Spleen (tissue), 7 donors: ENCODE data around the gene COL1A2.

Experiments
- POLR2A ChIP-seq, 3 donors: fragments of 450-650 bp; IDR thresholded peaks; one replicate each; pipeline ENCODE4 v1.5.1; 2017; ENCODE audit warnings: antibody characterized with exemption in 3 of 3, mild to moderate bottlenecking in 1 of 3
- POLR2AphosphoS5 ChIP-seq, 3 donors: sonication (generic); formaldehyde crosslinking; IDR thresholded peaks; one replicate each; pipeline ENCODE4 v1.5.1; 2017; ENCODE audit warnings: antibody characterized with exemption in 3 of 3
- TF ChIP-seq, protein P1 (sequence below), 11 experiments: fragments of 200-600 bp in 7 of 11; fragments of 450-650 bp in 4 of 11; sonication (generic) in 4 of 11; IDR thresholded peaks in 8 of 11; conservative IDR thresholded peaks in 3 of 11; 1 replicate in 7 of 11; 2 replicates in 4 of 11; pipeline versions ENCODE4 v1.4.0 to v1.8.0; 2016 to 2021; ENCODE audit warnings: antibody characterized with exemption in 11 of 11, inconsistent platforms in 4 of 11, mild to moderate bottlenecking in 1 of 11
- donor health status: DM: no; HTN: no; CAD: no; lungs with moderate emphysema.
- donor health status: DM: no; HTN: no; CAD: no.
- donor health status: DM: no; HTN: no; CAD: no.

DNA sequence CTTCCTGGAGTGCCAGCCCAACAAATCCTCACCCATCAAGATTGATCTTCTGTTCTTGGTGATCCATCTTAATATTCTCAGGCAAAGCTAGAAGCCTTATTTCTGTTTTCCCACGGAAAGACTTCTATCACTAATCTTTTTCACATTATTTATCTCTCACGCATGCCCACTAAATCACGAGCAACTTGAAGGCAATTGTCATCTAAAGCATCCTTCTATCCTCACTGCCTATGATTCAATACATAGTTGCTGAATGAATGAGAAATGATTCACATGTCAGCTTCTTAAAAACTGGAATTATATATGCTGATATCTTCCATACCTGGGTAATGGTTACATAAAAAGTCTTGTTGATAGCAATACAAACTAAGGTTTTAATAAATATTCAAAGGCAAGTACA is 12.6 kb upstream of the COL1A2 start:
- TF ChIP-seq, protein P1, sequence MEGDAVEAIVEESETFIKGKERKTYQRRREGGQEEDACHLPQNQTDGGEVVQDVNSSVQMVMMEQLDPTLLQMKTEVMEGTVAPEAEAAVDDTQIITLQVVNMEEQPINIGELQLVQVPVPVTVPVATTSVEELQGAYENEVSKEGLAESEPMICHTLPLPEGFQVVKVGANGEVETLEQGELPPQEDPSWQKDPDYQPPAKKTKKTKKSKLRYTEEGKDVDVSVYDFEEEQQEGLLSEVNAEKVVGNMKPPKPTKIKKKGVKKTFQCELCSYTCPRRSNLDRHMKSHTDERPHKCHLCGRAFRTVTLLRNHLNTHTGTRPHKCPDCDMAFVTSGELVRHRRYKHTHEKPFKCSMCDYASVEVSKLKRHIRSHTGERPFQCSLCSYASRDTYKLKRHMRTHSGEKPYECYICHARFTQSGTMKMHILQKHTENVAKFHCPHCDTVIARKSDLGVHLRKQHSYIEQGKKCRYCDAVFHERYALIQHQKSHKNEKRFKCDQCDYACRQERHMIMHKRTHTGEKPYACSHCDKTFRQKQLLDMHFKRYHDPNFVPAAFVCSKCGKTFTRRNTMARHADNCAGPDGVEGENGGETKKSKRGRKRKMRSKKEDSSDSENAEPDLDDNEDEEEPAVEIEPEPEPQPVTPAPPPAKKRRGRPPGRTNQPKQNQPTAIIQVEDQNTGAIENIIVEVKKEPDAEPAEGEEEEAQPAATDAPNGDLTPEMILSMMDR (IDR thresholded peaks at IDR 0.05 in 8 of 11, conservative IDR thresholded peaks at IDR 0.05 in 3 of 11) = no peak
- TF ChIP-seq POLR2A (IDR thresholded peaks at IDR 0.05) = no peak
- no peak for TF ChIP-seq POLR2AphosphoS5 (IDR thresholded peaks at IDR 0.05)
